22Rv1 (cell line): ENCODE measurements around the gene NOP58.
"Not testable (repeated sequence)": the region's sequence is repeated elsewhere in the genome, so short reads cannot be mapped to it uniquely, and the experiment has no call there.

Experiments
- H3K27ac ChIP-seq: fragments of 450-650 bp; 2 replicates; pipeline ENCODE4 v1.5.1; 2017
- CTCF ChIP-seq: fragments of 450-650 bp; IDR thresholded peaks from 2 replicates; pipeline ENCODE4 v1.5.1; 2017; ENCODE audit warnings: mild to moderate bottlenecking
- ZFX ChIP-seq: fragments of 450-650 bp; IDR thresholded peaks from 2 replicates; pipeline ENCODE4 v1.6.1; 2017; ENCODE audit warnings: antibody characterized with exemption, borderline replicate concordance

NOP58 gene

GRCh38 chr2:202307690-202308089 lies 42.1 kb downstream of the NOP58 start:
- no peak for TF ChIP-seq CTCF
- no peak for TF ChIP-seq ZFX
- no peak overlapping the region for H3K27ac ChIP-seq

DNA sequence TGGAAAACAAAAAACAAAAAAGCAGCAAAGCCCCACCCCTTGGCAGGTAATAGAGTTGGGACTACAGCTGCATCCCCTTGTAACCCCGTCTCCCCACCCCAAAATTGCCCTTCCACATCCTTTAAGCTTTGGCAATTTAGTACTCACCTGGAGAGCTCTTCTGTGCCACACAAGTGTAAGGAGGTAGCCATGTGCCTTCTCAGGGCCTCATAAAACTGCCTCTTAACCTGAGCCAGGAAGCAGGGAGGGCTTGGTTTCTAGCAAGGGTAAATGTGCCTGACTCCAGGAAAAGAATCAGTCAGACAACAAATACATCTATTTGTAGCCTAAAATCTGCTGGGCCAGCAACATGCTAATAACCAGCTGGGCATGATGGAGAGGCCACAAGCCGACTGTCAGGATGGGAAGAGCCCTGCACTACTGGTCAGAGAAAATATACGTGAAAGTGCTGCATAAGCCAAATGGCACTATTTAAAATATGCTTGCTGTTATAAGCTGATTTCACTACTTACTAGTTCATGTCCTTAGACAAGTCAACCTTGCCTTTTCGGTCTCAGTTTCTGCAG lies 46.3 kb downstream of the NOP58 start:
- TF ChIP-seq ZFX: no peak
- no peak for TF ChIP-seq CTCF
- no peak overlapping the region for H3K27ac ChIP-seq

DNA sequence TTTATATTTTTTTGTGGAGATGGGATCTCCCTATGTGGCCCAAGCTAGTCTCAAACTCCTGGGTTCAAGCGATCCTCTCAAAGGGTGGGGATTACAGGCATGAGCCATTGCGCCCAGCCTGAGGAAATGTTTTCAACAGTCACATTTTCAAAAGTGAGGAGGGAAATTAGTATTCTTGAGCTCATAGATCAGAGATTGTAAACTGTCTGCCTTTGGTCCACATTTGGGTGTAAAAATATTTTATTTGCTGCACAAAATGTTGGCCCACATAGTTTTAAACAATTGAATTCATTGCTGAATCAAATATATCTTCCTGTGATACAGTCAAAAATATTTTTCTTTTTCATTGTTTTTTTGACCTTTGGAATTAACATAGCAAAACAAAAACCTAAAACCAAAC lies 48.6 kb downstream of the NOP58 start:
- H3K27ac ChIP-seq: no peak overlapping the region
- TF ChIP-seq ZFX (no peak), CTCF (no peak)

GRCh38 chr2:202317080-202317857 lies 51.7 kb downstream of the NOP58 start:
- TF ChIP-seq ZFX: no peak
- TF ChIP-seq CTCF: no peak
- no peak overlapping the region for H3K27ac ChIP-seq

DNA sequence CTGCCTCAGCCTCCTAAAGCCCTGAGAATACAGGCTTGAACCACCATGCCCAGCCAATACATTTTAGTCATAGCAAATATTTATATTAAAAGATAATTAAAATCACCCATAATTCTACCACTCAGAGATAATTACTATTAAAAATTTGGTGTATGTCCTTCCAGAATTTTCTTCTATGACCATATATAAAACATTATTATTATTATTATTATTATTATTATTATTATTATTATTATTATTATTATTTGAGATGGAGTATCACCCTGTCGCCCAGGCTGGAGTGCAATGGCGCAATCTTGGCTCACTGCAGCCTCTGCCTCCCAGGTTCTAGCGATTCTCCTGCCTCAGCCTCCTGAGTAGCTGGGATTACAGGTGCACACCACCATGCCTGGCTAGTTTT lies 54.8 kb downstream of the NOP58 start:
- not testable (repeated sequence) for H3K27ac ChIP-seq

GRCh38 chr2:202322435-202322834 lies 56.9 kb downstream of the NOP58 start:
- H3K27ac ChIP-seq: no peak overlapping the region
- TF ChIP-seq ZFX: no peak

DNA sequence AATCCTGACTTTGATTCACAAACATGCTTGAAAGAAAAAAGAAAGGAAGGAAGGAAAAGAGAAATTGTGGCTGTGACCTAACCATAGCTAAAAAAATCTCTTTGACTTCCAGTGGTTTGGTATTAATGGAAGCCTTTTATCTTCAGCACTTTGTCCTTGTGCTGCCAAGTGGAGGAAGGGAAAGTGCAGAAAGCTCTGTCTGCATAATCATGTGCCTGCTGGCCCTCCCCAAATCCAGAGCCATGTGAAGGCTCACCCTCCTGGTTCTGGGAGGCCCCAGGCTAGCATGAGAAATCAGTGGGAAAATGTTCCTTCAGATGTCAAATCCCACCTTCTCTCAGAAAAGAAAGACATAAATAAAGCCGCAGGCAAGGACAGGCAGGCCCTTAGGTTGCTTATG lies 62.3 kb downstream of the NOP58 start:
- no peak overlapping the region for H3K27ac ChIP-seq
- TF ChIP-seq ZFX (no peak), CTCF (no peak)

GRCh38 chr2:202335791-202336467 lies 70.4 kb downstream of the NOP58 start:
- H3K27ac ChIP-seq: no peak overlapping the region
- no peak for TF ChIP-seq CTCF
- TF ChIP-seq ZFX: no peak
